ENCODE data around the gene LCMT1.

- TF ChIP-seq CTCF (IDR thresholded peaks at IDR 0.05) (no peak), EZH2 (IDR thresholded peaks at IDR 0.05; ENCODE audit: borderline replicate concordance, insufficient read depth, low read depth, low read length, poor library complexity, severe bottlenecking) (no peak)
Observed at GRCh38 chr16:25213709-25214397, 102.3 kb downstream of the LCMT1 start.
